ENCODE results near the gene MYH9. TPM values are rescaled to one million over a fixed set of nuclear protein-coding genes. Genes with fewer than 3 reads are reported as not detected.
"Not testable (repeated sequence)": the region's sequence is repeated elsewhere in the genome, so short reads cannot be mapped to it uniquely, and the experiment has no call there.

MYH9 gene
- polyA plus RNA-seq, 3 donors = 247 to 318 (median 290) TPM

- DNase-seq (ENCODE audit: extremely low read depth in 1 of 11, low read depth in 9 of 11, low spot score in 4 of 11) = no peak
Observed at GRCh38 chr22:36292823-36293530, 94.8 kb downstream of the MYH9 start.

GRCh38 chr22:36291831-36292740 is 95.7 kb downstream of the MYH9 start:
- DNase-seq (ENCODE audit: extremely low read depth in 1 of 11, low read depth in 9 of 11, low spot score in 4 of 11) = no peak

- DNase-seq (ENCODE audit: extremely low read depth in 1 of 11, low read depth in 9 of 11, low spot score in 4 of 11) = not testable (repeated sequence)
Observed at GRCh38 chr22:36290391-36291075, 97.2 kb downstream of the MYH9 start.

GRCh38 chr22:36289948-36290371 is 97.8 kb downstream of the MYH9 start:
- not testable (repeated sequence) for DNase-seq (ENCODE audit: extremely low read depth in 1 of 11, low read depth in 9 of 11, low spot score in 4 of 11)

GRCh38 chr22:36289406-36289870 is 98.3 kb downstream of the MYH9 start:
- no peak for DNase-seq (ENCODE audit: extremely low read depth in 1 of 11, low read depth in 9 of 11, low spot score in 4 of 11)

- no peak for DNase-seq (ENCODE audit: extremely low read depth in 1 of 11, low read depth in 9 of 11, low spot score in 4 of 11)
Observed at GRCh38 chr22:36288571-36289405, 99.0 kb downstream of the MYH9 start.

- DNase-seq (ENCODE audit: extremely low read depth in 1 of 11, low read depth in 9 of 11, low spot score in 4 of 11) = no peak
Observed at GRCh38 chr22:36287881-36288515, 99.8 kb downstream of the MYH9 start.

- peak in 10 of 11 donors; percentile 13 to 62 (median 53) for DNase-seq (ENCODE audit: extremely low read depth in 1 of 11, low read depth in 9 of 11, low spot score in 4 of 11)
Observed at GRCh38 chr22:36286096-36286957, 101.4 kb downstream of the MYH9 start.

- no peak for DNase-seq (ENCODE audit: extremely low read depth in 1 of 11, low read depth in 9 of 11, low spot score in 4 of 11)
Observed at GRCh38 chr22:36285545-36285944, 102.2 kb downstream of the MYH9 start.

GRCh38 chr22:36285017-36285416 is 102.8 kb downstream of the MYH9 start:
- DNase-seq (ENCODE audit: extremely low read depth in 1 of 11, low read depth in 9 of 11, low spot score in 4 of 11) = no peak

GRCh38 chr22:36284171-36284571 is 103.6 kb downstream of the MYH9 start:
- no peak for DNase-seq (ENCODE audit: extremely low read depth in 1 of 11, low read depth in 9 of 11, low spot score in 4 of 11)

- DNase-seq (ENCODE audit: extremely low read depth in 1 of 11, low read depth in 9 of 11, low spot score in 4 of 11) = no peak
Observed at GRCh38 chr22:36282328-36282831, 105.4 kb downstream of the MYH9 start.

GRCh38 chr22:36281781-36282327 is 105.9 kb downstream of the MYH9 start:
- no peak for DNase-seq (ENCODE audit: extremely low read depth in 1 of 11, low read depth in 9 of 11, low spot score in 4 of 11)

- DNase-seq (ENCODE audit: extremely low read depth in 1 of 11, low read depth in 9 of 11, low spot score in 4 of 11) = no peak
Observed at GRCh38 chr22:36280379-36280778, 107.4 kb downstream of the MYH9 start.

GRCh38 chr22:36279219-36279666 is 108.5 kb downstream of the MYH9 start:
- DNase-seq (ENCODE audit: extremely low read depth in 1 of 11, low read depth in 9 of 11, low spot score in 4 of 11) = no peak

- DNase-seq (ENCODE audit: extremely low read depth in 1 of 11, low read depth in 9 of 11, low spot score in 4 of 11) = peak in 2 of 11 donors; percentile 20 to 44
Observed at GRCh38 chr22:36277482-36278291, 110.1 kb downstream of the MYH9 start.

Data from renal cortex interstitium (tissue), 11 donors.